HG03432 (cell line): ENCODE data around the gene METTL22.

Experiments used
- ATAC-seq: cut with Tn5 transposase; IDR thresholded peaks from one replicate; pipeline ENCODE4 v1.9.1; 2021; ENCODE audit warnings: mild to moderate bottlenecking, moderate library complexity; ENCODE audit not compliant: unreplicated experiment

Gene METTL22

GRCh38 chr16:8663192-8664089 is 41.9 kb downstream of the METTL22 start:
- ATAC-seq = no peak

GRCh38 chr16:8665529-8665928 is 44.0 kb downstream of the METTL22 start:
- ATAC-seq = no peak

- ATAC-seq = no peak
Observed at GRCh38 chr16:8667492-8667891, 46.0 kb downstream of the METTL22 start.

- ATAC-seq = no peak
Observed at GRCh38 chr16:8668113-8668512, 46.6 kb downstream of the METTL22 start.

- no peak for ATAC-seq
Observed at GRCh38 chr16:8669481-8669880, 48.0 kb downstream of the METTL22 start.

- ATAC-seq = no peak
Observed at GRCh38 chr16:8670014-8670560, 48.6 kb downstream of the METTL22 start.

GRCh38 chr16:8673611-8674412 is 52.3 kb downstream of the METTL22 start:
- peak; percentile 43 for ATAC-seq

GRCh38 chr16:8674413-8675022 is 53.0 kb downstream of the METTL22 start, which contains the start of gene ABAT:
Gene ABAT (plus strand): TSS chr16:8674617. CDS start chr16:8735740, 61,123 bp downstream.
- peak; percentile 100 for ATAC-seq

- ATAC-seq = no peak
Observed at GRCh38 chr16:8675183-8676159, 54.0 kb downstream of the METTL22 start.

GRCh38 chr16:8676160-8676547 is 54.7 kb downstream of the METTL22 start:
- no peak for ATAC-seq

- no peak for ATAC-seq
Observed at GRCh38 chr16:8676737-8677375, 55.4 kb downstream of the METTL22 start.

- ATAC-seq = no peak
Observed at GRCh38 chr16:8677481-8677880, 56.0 kb downstream of the METTL22 start.

GRCh38 chr16:8678068-8678927 is 56.8 kb downstream of the METTL22 start:
- no peak for ATAC-seq

GRCh38 chr16:8679151-8679550 is 57.7 kb downstream of the METTL22 start:
- no peak for ATAC-seq

- no peak for ATAC-seq
Observed at GRCh38 chr16:8682551-8683259, 61.2 kb downstream of the METTL22 start.

GRCh38 chr16:8683640-8684039 is 62.1 kb downstream of the METTL22 start:
- ATAC-seq = no peak

- ATAC-seq = no peak
Observed at GRCh38 chr16:8685617-8686016, 64.1 kb downstream of the METTL22 start.
